AG09309 (cell line): ENCODE results near the gene TMEM131.
"Not testable (repeated sequence)": the region's sequence is repeated elsewhere in the genome, so short reads cannot be mapped to it uniquely, and the experiment has no call there.

ENCODE experiments used
- DNase-seq: peaks from one replicate; pipeline ENCODE4 v3.0.0-alpha.2; 2010; ENCODE audit warnings: low read depth
- H3K4me3 ChIP-seq: 2 replicates; pipeline ENCODE4 v1.5.1; 2011; ENCODE audit warnings: mild to moderate bottlenecking, low read depth, low read length, moderate library complexity; ENCODE audit not compliant: control insufficient read depth
- CTCF ChIP-seq: IDR thresholded peaks from 2 replicates; pipeline ENCODE4 v1.5.1; 2011; ENCODE audit warnings: mild to moderate bottlenecking, low read depth, low read length, inconsistent platforms; ENCODE audit not compliant: insufficient read depth, control insufficient read depth; ENCODE audit errors: missing control alignments

TMEM131 gene

DNA sequence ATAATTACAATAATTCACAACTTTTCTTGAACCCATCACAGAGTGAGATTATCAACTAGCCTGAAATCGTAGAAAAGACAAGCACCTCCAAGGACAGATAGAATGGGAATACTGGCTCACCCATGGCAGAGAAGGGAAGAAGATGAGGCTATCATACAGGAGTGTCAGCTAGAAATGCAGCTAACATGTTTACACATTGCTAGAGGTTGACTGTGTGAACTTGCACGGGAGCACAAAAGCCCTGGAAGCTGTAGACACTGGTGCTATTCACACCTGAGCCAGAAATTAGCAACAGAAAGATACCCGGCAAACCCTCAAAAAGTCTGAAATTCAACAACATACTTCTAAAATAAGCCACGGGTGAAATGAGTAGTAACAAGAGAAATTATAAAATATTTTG lies 150.6 kb downstream of the TMEM131 start:
- no peak overlapping the region for H3K4me3 ChIP-seq
- no peak for TF ChIP-seq CTCF
- no peak for DNase-seq

DNA sequence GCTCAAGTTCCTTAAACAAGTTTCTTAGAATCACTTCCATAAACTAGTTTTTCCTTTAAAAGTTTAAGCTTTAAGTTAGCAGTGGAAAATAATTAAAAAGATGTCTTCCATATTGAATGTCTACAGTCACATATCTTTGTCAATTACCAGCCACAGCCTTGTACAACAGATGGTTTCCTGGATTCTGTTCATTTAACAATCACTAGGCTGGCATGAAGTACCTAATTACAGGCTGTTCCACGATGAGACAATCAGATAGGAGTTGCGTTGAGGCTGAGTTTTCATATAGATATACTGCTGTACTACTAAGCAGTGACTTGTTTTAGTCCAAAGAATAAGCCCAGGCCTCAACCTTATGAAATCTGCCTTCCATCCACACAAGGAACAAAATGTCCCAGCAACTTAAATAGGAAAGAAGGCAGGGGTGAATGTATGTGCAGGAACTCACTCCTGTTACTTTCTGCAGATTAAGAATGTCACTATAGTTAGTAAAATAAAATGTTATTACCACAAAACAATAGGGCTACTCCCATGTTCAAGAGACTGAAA lies 151.4 kb downstream of the TMEM131 start:
- H3K4me3 ChIP-seq: no peak overlapping the region
- no peak for DNase-seq
- no peak for TF ChIP-seq CTCF

- no peak for DNase-seq
- TF ChIP-seq CTCF: no peak
Observed at GRCh38 chr2:97840198-97840597, 155.6 kb downstream of the TMEM131 start.

DNA sequence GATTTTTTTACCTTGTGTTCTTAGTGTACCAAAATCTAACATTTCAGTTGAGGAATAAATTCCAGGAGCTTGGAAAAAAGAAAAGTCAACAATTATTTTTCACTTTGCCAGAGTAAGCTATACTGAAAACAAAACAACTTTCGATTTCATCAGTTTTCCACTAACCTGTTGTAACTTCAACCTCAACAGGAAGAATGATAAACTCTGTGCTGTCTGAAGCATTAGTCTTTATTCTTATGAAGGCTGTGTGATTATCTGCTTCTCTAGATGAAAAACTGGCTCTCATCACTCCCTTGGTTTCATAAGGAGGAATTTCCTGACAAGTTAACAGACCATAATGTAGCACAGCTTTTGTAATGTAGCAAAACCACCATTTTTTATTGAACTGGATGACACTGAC lies 161.1 kb downstream of the TMEM131 start:
- no peak for DNase-seq
- TF ChIP-seq CTCF: no peak

More at GRCh38 chr2:97840198-97840597, 155.6 kb downstream of the TMEM131 start:
- no peak overlapping the region for H3K4me3 ChIP-seq

DNA sequence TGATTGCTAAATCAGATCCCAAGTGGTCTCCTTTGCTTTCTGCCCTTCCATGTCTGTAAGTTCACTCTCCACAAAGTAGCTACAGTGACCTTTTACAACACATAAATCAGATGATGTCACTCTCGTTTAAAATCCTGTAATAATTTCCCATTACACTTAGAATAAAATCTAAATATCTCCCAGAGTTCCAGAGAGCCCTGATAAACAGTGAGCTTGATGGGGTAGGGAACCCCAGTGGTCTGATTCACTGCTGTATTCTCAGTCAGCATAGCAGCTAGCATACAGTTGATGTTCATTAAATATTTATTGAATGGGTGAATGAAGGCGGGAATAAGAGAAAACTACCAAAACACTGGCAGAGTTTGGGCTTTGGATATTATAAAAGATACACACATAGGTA lies 164.6 kb downstream of the TMEM131 start:
- DNase-seq: no peak
- no peak for TF ChIP-seq CTCF
- H3K4me3 ChIP-seq: no peak overlapping the region

More for the DNA sequence above, 161.1 kb downstream of the TMEM131 start:
- H3K4me3 ChIP-seq: no peak overlapping the region

- not testable (repeated sequence) for DNase-seq, H3K4me3 ChIP-seq
Observed at GRCh38 chr2:97829255-97829654, 166.5 kb downstream of the TMEM131 start.

DNA sequence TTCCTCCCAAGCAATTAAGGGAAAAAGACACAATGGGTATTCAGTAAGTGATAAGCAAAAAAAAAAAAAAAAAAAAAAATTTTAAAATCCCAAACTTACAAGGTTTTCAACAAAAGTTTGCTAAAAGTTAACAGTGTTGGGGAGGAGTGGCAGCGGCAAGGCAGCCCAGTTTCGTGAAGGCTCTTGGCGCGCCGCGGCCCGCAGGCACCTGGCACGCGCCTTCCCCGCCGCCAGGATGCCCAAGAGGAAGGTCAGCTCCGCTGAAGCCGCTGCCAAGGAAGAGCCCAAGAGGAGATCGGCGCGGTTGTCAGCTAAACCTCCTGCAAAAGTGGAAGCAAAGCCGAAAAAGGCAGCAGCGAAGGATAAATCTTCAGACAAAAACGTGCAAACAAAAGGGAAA lies 168.7 kb downstream of the TMEM131 start:
- not testable (repeated sequence) for DNase-seq, H3K4me3 ChIP-seq

GRCh38 chr2:97826266-97826847 lies 169.4 kb downstream of the TMEM131 start:
- DNase-seq, H3K4me3 ChIP-seq: not testable (repeated sequence)

GRCh38 chr2:97824011-97824410 lies 171.7 kb downstream of the TMEM131 start:
- H3K4me3 ChIP-seq, DNase-seq: not testable (repeated sequence)

- not testable (repeated sequence) for H3K4me3 ChIP-seq, DNase-seq
Observed at GRCh38 chr2:97821862-97822261, 173.9 kb downstream of the TMEM131 start.
